CD14-positive monocyte (primary cell): ENCODE results near the gene IGFBP7. TPM values are rescaled to one million over a fixed set of nuclear protein-coding genes. Genes with fewer than 3 reads are reported as not detected.
A peak's percentile ranks its signal among the peaks of the same experiment; 100 is the strongest.

ENCODE experiments used
- DNase-seq, 3 donors: peaks; one replicate each; pipeline ENCODE4 v3.0.0-alpha.2; 2011 to 2022
- H2AFZ ChIP-seq: 2 replicates; pipeline ENCODE4 v1.6.0; 2012; ENCODE audit warnings: mild to moderate bottlenecking, low read depth, low read length, inconsistent platforms; ENCODE audit not compliant: insufficient read depth, poor library complexity, severe bottlenecking
- H3K27ac ChIP-seq, 2 donors: 1 replicate in 1 of 2; 2 replicates in 1 of 2; pipeline ENCODE4 v1.5.1; 2012 to 2013; ENCODE audit warnings: low read length in 2 of 2, control low read depth in 1 of 2, inconsistent platforms in 1 of 2, low read depth in 1 of 2, mild to moderate bottlenecking in 1 of 2
- H3K27me3 ChIP-seq, 2 donors: one replicate each; pipeline versions ENCODE4 v1.6.0 to v1.6.1; 2011 to 2013; ENCODE audit warnings: low read length in 2 of 2; ENCODE audit not compliant: control insufficient read depth in 2 of 2, insufficient read depth in 2 of 2
- H3K36me3 ChIP-seq, 2 donors: replicated peaks in 1 of 2; 1 replicate in 1 of 2; 2 replicates in 1 of 2; pipeline versions ENCODE4 v1.5.1 to v1.6.1; 2012 to 2013; ENCODE audit warnings: low read length in 2 of 2, control low read depth in 1 of 2, inconsistent platforms in 1 of 2, mild to moderate bottlenecking in 1 of 2; ENCODE audit not compliant: insufficient read depth in 2 of 2, control insufficient read depth in 1 of 2
- H3K4me1 ChIP-seq, 2 donors: 1 replicate in 1 of 2; 2 replicates in 1 of 2; pipeline versions ENCODE4 v1.5.1 to v1.6.1; 2012 to 2013; ENCODE audit warnings: low read length in 2 of 2, control low read depth in 1 of 2, inconsistent platforms in 1 of 2, mild to moderate bottlenecking in 1 of 2, moderate library complexity in 1 of 2; ENCODE audit not compliant: insufficient read depth in 2 of 2, control insufficient read depth in 1 of 2
- H3K4me2 ChIP-seq: replicated peaks from 2 replicates; pipeline ENCODE3; 2012; ENCODE audit warnings: low read length, moderate library complexity, mild to moderate bottlenecking; ENCODE audit not compliant: poor library complexity, severe bottlenecking; ENCODE audit errors: extremely low read depth
- H3K4me3 ChIP-seq, 3 experiments: fragments of 200-600 bp in 1 of 3; sonication (generic) in 1 of 3; replicated peaks in 1 of 3; 1 replicate in 2 of 3; 2 replicates in 1 of 3; pipeline ENCODE4 v1.5.1; 2011 to 2013; ENCODE audit warnings: low read length in 3 of 3, mild to moderate bottlenecking in 3 of 3, control low read depth in 2 of 3, low read depth in 2 of 3, inconsistent platforms in 1 of 3, moderate library complexity in 1 of 3
- H3K79me2 ChIP-seq: 2 replicates; pipeline ENCODE4 v1.6.0; 2012; ENCODE audit warnings: mild to moderate bottlenecking, control low read depth, inconsistent platforms, low read length, moderate library complexity; ENCODE audit not compliant: insufficient read depth
- H3K9ac ChIP-seq: 2 replicates; pipeline ENCODE4 v1.6.0; 2017; ENCODE audit warnings: low read length, mild to moderate bottlenecking; ENCODE audit not compliant: insufficient read depth, poor library complexity, severe bottlenecking
- H3K9me3 ChIP-seq, 2 donors: replicated peaks in 1 of 2; 1 replicate in 1 of 2; 2 replicates in 1 of 2; pipeline versions ENCODE4 v1.5.1 to v1.6.1; 2012 to 2013; ENCODE audit warnings: low read length in 2 of 2, control low read depth in 1 of 2; ENCODE audit not compliant: control insufficient read depth in 1 of 2, insufficient read depth in 1 of 2
- H4K20me1 ChIP-seq: 2 replicates; pipeline ENCODE4 v1.6.0; 2012; ENCODE audit warnings: mild to moderate bottlenecking, low read length, control low read depth, moderate library complexity; ENCODE audit not compliant: insufficient read depth
- H3K27ac Mint-ChIP-seq, 7 donors: one replicate each; pipeline ENCODE4 v1.8.0; 2020; ENCODE audit warnings: mild to moderate bottlenecking in 7 of 7, mixed read lengths in 7 of 7, moderate library complexity in 6 of 7, inconsistent platforms in 2 of 7
- H3K27me3 Mint-ChIP-seq, 3 donors: one replicate each; pipeline ENCODE4 v1.8.0; 2021 to 2022; ENCODE audit warnings: low read depth in 3 of 3, mild to moderate bottlenecking in 3 of 3, mixed read lengths in 3 of 3, moderate library complexity in 3 of 3, inconsistent platforms in 1 of 3
- H3K36me3 Mint-ChIP-seq, 2 donors: one replicate each; pipeline ENCODE4 v1.8.0; 2020; ENCODE audit warnings: mixed read lengths in 2 of 2, inconsistent platforms in 1 of 2, mild to moderate bottlenecking in 1 of 2
- H3K4me1 Mint-ChIP-seq: one replicate; pipeline ENCODE4 v1.8.0; 2020; ENCODE audit warnings: mild to moderate bottlenecking, mixed read lengths
- H3K4me3 Mint-ChIP-seq, 2 donors: one replicate each; pipeline ENCODE4 v1.8.0; 2020; ENCODE audit warnings: mild to moderate bottlenecking in 2 of 2, mixed read lengths in 2 of 2, moderate library complexity in 1 of 2
- H3K9me3 Mint-ChIP-seq, 7 donors: one replicate each; pipeline ENCODE4 v1.8.0; 2020 to 2022; ENCODE audit warnings: mixed read lengths in 7 of 7, mild to moderate bottlenecking in 6 of 7, moderate library complexity in 6 of 7, inconsistent platforms in 2 of 7
- CTCF ChIP-seq: fragments of 200-600 bp; IDR thresholded peaks from one replicate; pipeline ENCODE4 v1.8.0; 2022; ENCODE audit warnings: antibody characterized with exemption, mild to moderate bottlenecking
- WGBS: methylation state at CpG from one replicate; pipeline ENCODE4 v1.1.5; 2013; ENCODE audit warnings: missing lambda C conversion rate; ENCODE audit not compliant: insufficient coverage; 5-methylcytosine and 5-hydroxymethylcytosine counted together
- intact Hi-C, 2 donors: fragments of 100-400 bp; cut with micrococcal nuclease; formaldehyde crosslinking; loops; one replicate each; pipeline versions ENCODE4 v1.15.0 to v1.15.1; 2023
- polyA plus RNA-seq, 3 donors: library from polyadenylated mRNA; depleted of rRNA in 1 of 3; unstranded in 2 of 3; stranded (reverse) in 1 of 3; fragments of 300-500 nt in 2 of 3; fragments of >200 nt in 1 of 3; fragmentation: Illumina TruSeq in 2 of 3; gene quantifications; 1 replicate in 2 of 3; 2 replicates in 1 of 3; pipeline ENCODE4 v1.2.3, GENCODE V29; 2012 to 2021

IGFBP7 gene
- polyA plus RNA-seq, 3 donors = 23.1 to 53.1 (median 46.9) TPM

- Mint-ChIP-seq H3K4me1 (peaks cover 20% of the 10 kb centered on the region), H3K27me3 (peaks cover 0 to 2% (median 0%) of the 10 kb centered on the region in 3 donors), H3K27ac (peak overlapping the region in 1 of 7 donors; percentile 16), H3K4me3 (no peak overlapping the region), H3K36me3 (peaks cover 5 to 21% of the 10 kb centered on the region in 2 donors), H3K9me3 (peaks cover 0 to 4% (median 0%) of the 10 kb centered on the region in 7 donors)
- Histone ChIP-seq H3K4me1 (peaks cover 22% of the 10 kb centered on the region in 2 donors), H3K4me2 (no peak overlapping the region), H3K9ac (no peak overlapping the region), H3K36me3 (no peaks in the 10 kb centered on the region), H3K9me3 (no peaks in the 10 kb centered on the region), H3K27me3 (no peaks in the 10 kb centered on the region), H3K79me2 (peaks cover 43% of the 10 kb centered on the region), H3K4me3 (no peak overlapping the region), H2AFZ (no peak overlapping the region), H4K20me1 (no peaks in the 10 kb centered on the region), H3K27ac (no peak overlapping the region)
- intact Hi-C loops = no loop called here
- 100% methylated on average over 1 of the region's 5 CpGs for WGBS
- no peak for DNase-seq
- no peak for TF ChIP-seq CTCF
Measured at GRCh38 chr4:57053508-57053907, 56.7 kb downstream of the IGFBP7 start.

GRCh38 chr4:57051524-57051923, 58.7 kb downstream of the IGFBP7 start:
- Histone ChIP-seq H3K4me2 (peak overlapping the region; percentile 14), H3K9me3 (peaks cover 0 to 2% of the 10 kb centered on the region in 2 donors), H2AFZ (no peak overlapping the region), H3K36me3 (no peaks in the 10 kb centered on the region), H3K4me3 (no peak overlapping the region), H3K9ac (no peak overlapping the region), H4K20me1 (no peaks in the 10 kb centered on the region), H3K79me2 (peaks cover 29% of the 10 kb centered on the region), H3K27me3 (no peaks in the 10 kb centered on the region), H3K4me1 (peaks cover 22% of the 10 kb centered on the region in 2 donors), H3K27ac (peak overlapping the region; percentile 35 to 68)
- intact Hi-C loops = no loop called here
- H3K27me3 Mint-ChIP-seq = peaks cover 0 to 2% (median 0%) of the 10 kb centered on the region in 3 donors
- peak in 1 of 3 donors; percentile 35 for DNase-seq
- H3K4me3 Mint-ChIP-seq = no peak overlapping the region
- peak overlapping the region; percentile 76 to 99 (median 86) for H3K27ac Mint-ChIP-seq
- peaks cover 8 to 22% of the 10 kb centered on the region in 2 donors for H3K36me3 Mint-ChIP-seq
- H3K9me3 Mint-ChIP-seq = peaks cover 0 to 10% (median 3%) of the 10 kb centered on the region in 7 donors
- no CpG with 5 or more reads among the region's 2 CpGs for WGBS
- peaks cover 20% of the 10 kb centered on the region for H3K4me1 Mint-ChIP-seq
- TF ChIP-seq CTCF = no peak
